ENCODE results near the gene SEMA5A. TPM values are rescaled to one million over a fixed set of nuclear protein-coding genes. Genes with fewer than 3 reads are reported as not detected.

Gene SEMA5A
- total and polyA plus RNA-seq, 2 of the 8 experiments (the other 6 are each of a cell fraction or from before 2014, with no cell fraction given) = 5.3 to 8.9 TPM

- H4K91ac ChIP-seq (replicated peaks; ENCODE audit: insufficient read length, low read length) = no peak overlapping the region
- H3K4ac ChIP-seq (replicated peaks; ENCODE audit: insufficient read length, low read depth, low read length) = no peak overlapping the region
- H3K79me1 ChIP-seq (ENCODE audit: low read depth, low read length) = no peaks in the 10 kb centered on the region
- H3K4me2 ChIP-seq (ENCODE audit: insufficient read depth in 1 of 2, low read depth in 2 of 2, low read length in 2 of 2) = no peak overlapping the region
- no peak overlapping the region for H4K5ac ChIP-seq (ENCODE audit: insufficient read length, low read depth, low read length)
- no peaks in the 10 kb centered on the region for H3K23me2 ChIP-seq (ENCODE audit: low read depth, low read length)
- no peak overlapping the region for H3K23ac ChIP-seq (ENCODE audit: insufficient read length)
- H2BK5ac ChIP-seq (ENCODE audit: low read depth, low read length) = no peak overlapping the region
- no peak overlapping the region for H3K4me3 ChIP-seq (ENCODE audit: extremely low read depth in 1 of 4, insufficient read depth in 2 of 4, low read depth in 3 of 4, low read length in 4 of 4)
- TF ChIP-seq HDAC6 (IDR thresholded peaks at IDR 0.05; ENCODE audit: low read depth, low read length) (no peak), CEBPB (IDR thresholded peaks at IDR 0.05; ENCODE audit: low read depth, low read length) (no peak), RXRA (IDR thresholded peaks at IDR 0.05; ENCODE audit: insufficient read depth, low read depth, low read length) (no peak), BRCA1 (IDR thresholded peaks at IDR 0.05; ENCODE audit: low read depth, low read length) (no peak), ZNF274 (IDR thresholded peaks at IDR 0.05; ENCODE audit: borderline replicate concordance, extremely low read depth, low read length) (no peak), GABPA (IDR thresholded peaks at IDR 0.05; ENCODE audit: borderline replicate concordance, insufficient read depth, low read length) (no peak), NRF1 (IDR thresholded peaks at IDR 0.05; ENCODE audit: low read depth, low read length) (no peak), KDM1A (IDR thresholded peaks at IDR 0.05; ENCODE audit: borderline replicate concordance, low read length) (no peak), TEAD4 (IDR thresholded peaks at IDR 0.05; ENCODE audit: low read depth, low read length) (no peak), GTF2F1 (IDR thresholded peaks at IDR 0.05; ENCODE audit: borderline replicate concordance, low read depth, low read length) (no peak), ASH2L (IDR thresholded peaks at IDR 0.05; ENCODE audit: low read length) (no peak), TBP (IDR thresholded peaks at IDR 0.05; ENCODE audit: low read depth, low read length) (no peak), TCF12 (IDR thresholded peaks at IDR 0.05; ENCODE audit: low read depth, low read length) (no peak), RBBP5 (IDR thresholded peaks at IDR 0.05; ENCODE audit: borderline replicate concordance, low read depth, low read length) (no peak)
- H2AK5ac ChIP-seq (ENCODE audit: low read depth, low read length) = no peak overlapping the region
- H4K8ac ChIP-seq (ENCODE audit: extremely low read depth, insufficient read depth, low read length) = no peak overlapping the region
- H2AFZ ChIP-seq (ENCODE audit: low read length) = no peak overlapping the region
- CTCF ChIA-PET (ENCODE audit: partially characterized antibody) = no interaction called here
- no peak overlapping the region for H2BK20ac ChIP-seq (ENCODE audit: low read length)
- no peak overlapping the region for H3K9ac ChIP-seq (replicated peaks in 1 of 4; ENCODE audit: extremely low read depth in 1 of 4, low read depth in 3 of 4, low read length in 3 of 4)
- no peak overlapping the region for H2BK12ac ChIP-seq (ENCODE audit: low read depth, low read length)
- no peaks in the 10 kb centered on the region for H3K27me3 ChIP-seq (replicated peaks in 1 of 4; ENCODE audit: control insufficient read depth in 3 of 4, extremely low read depth in 1 of 4, insufficient read depth in 3 of 4, low read length in 3 of 4)
- FAIRE-seq (no peak), DNase-seq (ENCODE audit: low read depth in 1 of 2, low spot score in 2 of 2) (no peak)
- no peak overlapping the region for H3K18ac ChIP-seq (ENCODE audit: extremely low read depth, low read length)
- no peaks in the 10 kb centered on the region for H3K4me1 ChIP-seq (replicated peaks in 1 of 4; ENCODE audit: control insufficient read depth in 3 of 4, insufficient read depth in 4 of 4, low read length in 3 of 4)
- H3K56ac ChIP-seq (replicated peaks; ENCODE audit: insufficient read length, low read depth, low read length) = no peak overlapping the region
- H2BK15ac ChIP-seq (ENCODE audit: low read length) = no peak overlapping the region
- H4K20me1 ChIP-seq (replicated peaks in 1 of 2; ENCODE audit: control insufficient read depth in 1 of 2, insufficient read depth in 2 of 2, low read length in 2 of 2) = no peaks in the 10 kb centered on the region
- 83% methylated on average over 2 of the region's 2 CpGs; no CpG with 5 or more reads in 1 of the 2 experiments for WGBS, 2 experiments (ENCODE audit: extremely low coverage in 1 of 2, insufficient coverage in 1 of 2, insufficient read length in 1 of 2, insufficient replicate concordance in 2 of 2, low coverage in 1 of 2, low lambda C conversion rate in 2 of 2, missing lambda C conversion rate in 1 of 2)
- H3K36me3 ChIP-seq (ENCODE audit: control insufficient read depth in 2 of 4, insufficient read depth in 4 of 4, low read length in 3 of 4) = no peaks in the 10 kb centered on the region
- H2BK120ac ChIP-seq (replicated peaks; ENCODE audit: low read depth, low read length) = no peak overlapping the region
- no peaks in the 10 kb centered on the region for H3K79me2 ChIP-seq (ENCODE audit: control insufficient read depth in 1 of 2, insufficient read depth in 2 of 2, low read length in 2 of 2)
- no peak overlapping the region for H3K27ac ChIP-seq (ENCODE audit: low read depth, low read length)
- H3K14ac ChIP-seq (ENCODE audit: insufficient read length) = no peak overlapping the region
- peaks cover 3 to 7% of the 10 kb centered on the region in 2 experiments; a peak in 1 of 4 replicates for H3K9me3 ChIP-seq (ENCODE audit: insufficient read depth in 2 of 2, low read depth in 1 of 2, low read length in 1 of 2)
- POLR2A ChIA-PET (ENCODE audit: partially characterized antibody) = no interaction called here
Observed at GRCh38 chr5:9202636-9203035, 343.2 kb downstream of the SEMA5A start.

Data from H1 (cell line).